ENCODE measurements around the gene PHEX.

- TF ChIP-seq POLR2A (IDR thresholded peaks at IDR 0.05) (no peak), CTCF (IDR thresholded peaks at IDR 0.05) (no peak)
Observed at GRCh38 chrX:22248401-22248800, 216.3 kb downstream of the PHEX start.

All from adrenal gland (tissue), 5 donors.